Prostate gland (tissue), 2 donors: ENCODE results near the gene SLFN14. TPM values are rescaled to one million over a fixed set of nuclear protein-coding genes. Genes with fewer than 3 reads are reported as not detected.
"Not testable (repeated sequence)": the region's sequence is repeated elsewhere in the genome, so short reads cannot be mapped to it uniquely, and the experiment has no call there.

Source experiments
- DNase-seq: peaks from one replicate; pipeline ENCODE4 v3.0.0-alpha.2; 2019; ENCODE audit warnings: low spot score
- H3K27ac ChIP-seq, 2 donors: fragments of 200-600 bp; sonication (generic); 2 replicates each; pipeline ENCODE4 v1.5.1; 2017 to 2019
- H3K27me3 ChIP-seq: fragments of 200-600 bp; sonication (generic); replicated peaks from 2 replicates; pipeline ENCODE4 v1.5.1; 2019; ENCODE audit not compliant: insufficient read depth
- H3K36me3 ChIP-seq, 2 donors: fragments of 200-600 bp; sonication (generic); 1 replicate in 1 of 2; 2 replicates in 1 of 2; pipeline versions ENCODE4 v1.5.1 to v1.8.1; 2017 to 2019
- H3K4me1 ChIP-seq: fragments of 200-600 bp; sonication (generic); replicated peaks from 2 replicates; pipeline ENCODE4 v1.5.1; 2019
- H3K4me3 ChIP-seq, 2 donors: fragments of 200-600 bp; sonication (generic); 2 replicates each; pipeline ENCODE4 v1.5.1; 2017 to 2019
- H3K9me3 ChIP-seq: fragments of 200-600 bp; sonication (generic); 2 replicates; pipeline ENCODE4 v1.5.1; 2017
- POLR2A ChIP-seq: fragments of 450-650 bp; IDR thresholded peaks from one replicate; pipeline ENCODE4 v1.6.1; 2016; ENCODE audit warnings: antibody characterized with exemption, mild to moderate bottlenecking
- POLR2AphosphoS5 ChIP-seq: sonication (generic); formaldehyde crosslinking; IDR thresholded peaks from one replicate; pipeline ENCODE4 v1.6.1; 2017; ENCODE audit warnings: antibody characterized with exemption
- WGBS: methylation state at CpG from one replicate; pipeline ENCODE4 v1.1.5; 2018; 5-methylcytosine and 5-hydroxymethylcytosine counted together
- intact Hi-C: fragments of 100-400 bp; cut with DNase I; formaldehyde crosslinking; loops from one replicate; pipeline ENCODE4 v1.14.2; 2022
- total RNA-seq, 2 donors: library from RNA; depleted of rRNA; stranded (reverse); fragments of >200 nt; gene quantifications; one replicate each; pipeline ENCODE4 v1.1.0, GENCODE V29; 2016
- TF ChIP-seq, protein P1 (sequence below), 4 experiments: fragments of 200-600 bp in 2 of 4; fragments of 450-650 bp in 2 of 4; sonication (generic) in 2 of 4; IDR thresholded peaks; 1 replicate in 3 of 4; 2 replicates in 1 of 4; pipeline ENCODE4 v1.5.1; 2016 to 2019; ENCODE audit warnings: antibody characterized with exemption in 4 of 4, mild to moderate bottlenecking in 2 of 4, moderate library complexity in 2 of 4

Gene SLFN14
- total RNA-seq, 2 donors from 2014 or later: not detected

DNA sequence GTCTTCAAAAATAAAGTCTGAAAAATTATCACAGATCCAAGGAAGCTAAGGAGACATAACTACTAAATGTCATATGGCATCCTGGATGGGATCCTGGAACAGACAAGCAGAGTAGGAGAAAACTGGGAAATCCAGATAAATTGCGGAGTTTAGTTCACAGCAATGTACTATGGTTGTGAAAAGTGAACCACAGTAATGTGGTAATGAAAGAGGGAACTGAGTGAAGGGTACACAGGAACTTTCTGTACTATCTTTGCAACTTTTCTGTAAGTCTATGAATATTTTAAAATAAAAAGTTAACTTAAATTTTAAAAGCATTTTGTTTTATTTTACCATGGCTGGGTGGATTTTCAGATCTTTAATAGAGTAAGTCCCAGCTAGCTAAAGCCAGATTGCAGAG lies 39.5 kb downstream of the SLFN14 start:
- H3K27me3 ChIP-seq: peaks cover 3% of the 10 kb centered on the region
- no peaks in the 10 kb centered on the region for H3K36me3 ChIP-seq
- no peaks in the 10 kb centered on the region for H3K4me1 ChIP-seq
- DNase-seq: no peak
- no peak overlapping the region for H3K4me3 ChIP-seq
- H3K9me3 ChIP-seq: no peaks in the 10 kb centered on the region
- WGBS: 81% methylated on average over 1 of the region's 1 CpG
- intact Hi-C loops: no loop called here
- TF ChIP-seq POLR2AphosphoS5: no peak
- TF ChIP-seq, protein P1, sequence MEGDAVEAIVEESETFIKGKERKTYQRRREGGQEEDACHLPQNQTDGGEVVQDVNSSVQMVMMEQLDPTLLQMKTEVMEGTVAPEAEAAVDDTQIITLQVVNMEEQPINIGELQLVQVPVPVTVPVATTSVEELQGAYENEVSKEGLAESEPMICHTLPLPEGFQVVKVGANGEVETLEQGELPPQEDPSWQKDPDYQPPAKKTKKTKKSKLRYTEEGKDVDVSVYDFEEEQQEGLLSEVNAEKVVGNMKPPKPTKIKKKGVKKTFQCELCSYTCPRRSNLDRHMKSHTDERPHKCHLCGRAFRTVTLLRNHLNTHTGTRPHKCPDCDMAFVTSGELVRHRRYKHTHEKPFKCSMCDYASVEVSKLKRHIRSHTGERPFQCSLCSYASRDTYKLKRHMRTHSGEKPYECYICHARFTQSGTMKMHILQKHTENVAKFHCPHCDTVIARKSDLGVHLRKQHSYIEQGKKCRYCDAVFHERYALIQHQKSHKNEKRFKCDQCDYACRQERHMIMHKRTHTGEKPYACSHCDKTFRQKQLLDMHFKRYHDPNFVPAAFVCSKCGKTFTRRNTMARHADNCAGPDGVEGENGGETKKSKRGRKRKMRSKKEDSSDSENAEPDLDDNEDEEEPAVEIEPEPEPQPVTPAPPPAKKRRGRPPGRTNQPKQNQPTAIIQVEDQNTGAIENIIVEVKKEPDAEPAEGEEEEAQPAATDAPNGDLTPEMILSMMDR (IDR thresholded peaks at IDR 0.05): no peak
- no peak for TF ChIP-seq POLR2A
- no peak overlapping the region for H3K27ac ChIP-seq

DNA sequence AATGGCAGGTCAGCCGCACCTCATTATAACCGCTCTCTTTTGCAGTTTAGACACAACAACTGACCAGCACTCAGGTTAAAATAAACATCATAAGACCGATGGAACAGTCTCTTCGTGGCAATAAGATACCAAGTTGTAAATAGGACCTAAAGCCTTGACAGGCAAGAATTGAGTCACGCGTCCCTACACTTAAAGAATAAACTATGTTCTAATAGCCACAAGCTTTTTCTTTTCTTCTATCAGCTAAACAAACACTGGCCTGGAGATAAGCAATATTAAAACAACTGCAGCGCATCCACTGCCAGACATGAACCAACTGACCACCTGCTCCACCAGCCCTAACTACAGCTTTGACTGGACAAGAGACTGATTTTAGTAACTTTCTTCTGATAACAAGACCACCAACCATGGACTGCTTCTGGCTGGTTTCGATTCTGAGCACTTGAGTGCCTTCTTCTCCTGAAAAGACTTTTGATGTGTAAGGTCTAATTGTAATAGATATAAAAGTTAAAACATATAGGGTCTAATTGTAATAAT lies 40.6 kb downstream of the SLFN14 start:
- no peak overlapping the region for H3K4me3 ChIP-seq
- WGBS: 55% methylated on average over 8 of the region's 8 CpGs
- no peak overlapping the region for H3K27ac ChIP-seq
- no peaks in the 10 kb centered on the region for H3K9me3 ChIP-seq
- DNase-seq: no peak
- TF ChIP-seq POLR2AphosphoS5 (no peak), POLR2A (no peak)
- TF ChIP-seq, protein P1 (IDR thresholded peaks at IDR 0.05): no peak
- peaks cover 3% of the 10 kb centered on the region for H3K27me3 ChIP-seq
- intact Hi-C loops: no loop called here
- H3K36me3 ChIP-seq: no peaks in the 10 kb centered on the region
- H3K4me1 ChIP-seq: no peaks in the 10 kb centered on the region

GRCh38 chr17:35519439-35519838 lies 41.2 kb downstream of the SLFN14 start:
- H3K4me3 ChIP-seq: no peak overlapping the region
- TF ChIP-seq, protein P1 (IDR thresholded peaks at IDR 0.05): no peak
- no peak for TF ChIP-seq POLR2AphosphoS5
- DNase-seq: no peak
- no peaks in the 10 kb centered on the region for H3K9me3 ChIP-seq
- no peaks in the 10 kb centered on the region for H3K36me3 ChIP-seq
- H3K27ac ChIP-seq: no peak overlapping the region
- peaks cover 3% of the 10 kb centered on the region for H3K27me3 ChIP-seq
- intact Hi-C loops: no loop called here
- no peaks in the 10 kb centered on the region for H3K4me1 ChIP-seq
- 63% methylated on average over 3 of the region's 3 CpGs for WGBS

GRCh38 chr17:35518431-35518830 lies 42.2 kb downstream of the SLFN14 start:
- intact Hi-C loops, H3K4me3 ChIP-seq, H3K4me1 ChIP-seq, H3K27me3 ChIP-seq, DNase-seq, H3K36me3 ChIP-seq, H3K9me3 ChIP-seq, H3K27ac ChIP-seq: not testable (repeated sequence)
- 75% methylated on average over 5 of the region's 5 CpGs for WGBS

GRCh38 chr17:35515027-35515426 lies 45.6 kb downstream of the SLFN14 start:
- no peak overlapping the region for H3K4me3 ChIP-seq
- intact Hi-C loops: no loop called here

More at GRCh38 chr17:35515027-35515426, 45.6 kb downstream of the SLFN14 start:
- TF ChIP-seq, protein P1 (IDR thresholded peaks at IDR 0.05): no peak
- TF ChIP-seq POLR2A (no peak), POLR2AphosphoS5 (no peak)
- DNase-seq: no peak
- 48% methylated on average over 21 of the region's 21 CpGs for WGBS
- no peaks in the 10 kb centered on the region for H3K9me3 ChIP-seq
- H3K27ac ChIP-seq: no peak overlapping the region
- H3K36me3 ChIP-seq: no peaks in the 10 kb centered on the region
- H3K4me1 ChIP-seq: no peaks in the 10 kb centered on the region
- no peaks in the 10 kb centered on the region for H3K27me3 ChIP-seq
